GM19240 (cell line): Measurements from ENCODE around the gene EPYC.

Source experiments
- DNase-seq: peaks from one replicate; pipeline ENCODE4 v3.0.0; 2011; ENCODE audit warnings: low spot score; ENCODE audit not compliant: insufficient read length

EPYC gene, protein sequence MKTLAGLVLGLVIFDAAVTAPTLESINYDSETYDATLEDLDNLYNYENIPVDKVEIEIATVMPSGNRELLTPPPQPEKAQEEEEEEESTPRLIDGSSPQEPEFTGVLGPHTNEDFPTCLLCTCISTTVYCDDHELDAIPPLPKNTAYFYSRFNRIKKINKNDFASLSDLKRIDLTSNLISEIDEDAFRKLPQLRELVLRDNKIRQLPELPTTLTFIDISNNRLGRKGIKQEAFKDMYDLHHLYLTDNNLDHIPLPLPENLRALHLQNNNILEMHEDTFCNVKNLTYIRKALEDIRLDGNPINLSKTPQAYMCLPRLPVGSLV

DNA sequence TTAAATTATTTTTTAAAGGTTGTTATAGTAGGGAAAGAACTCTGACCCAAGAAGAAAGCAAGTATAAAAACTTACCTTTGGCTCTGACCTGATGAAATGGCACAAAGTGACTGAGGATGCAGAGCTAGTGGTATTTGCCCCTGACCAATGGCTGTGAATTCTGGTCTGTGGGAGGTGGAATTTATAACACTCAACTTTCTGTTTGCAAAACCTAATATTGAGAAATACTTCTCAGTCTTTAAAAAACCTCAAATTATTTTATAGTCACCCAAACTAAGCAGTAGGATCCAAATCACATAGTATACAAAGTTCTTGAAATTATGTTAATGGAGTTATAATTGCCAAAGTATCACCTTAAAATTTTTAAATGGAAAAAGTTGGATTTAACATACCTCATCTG, at the start of gene EPYC:
Gene EPYC (minus strand): TSS at position 101 of the 400 bp plus-strand sequence. CDS start 2,407 bp downstream, outside the sequence.
- no peak for DNase-seq

DNA sequence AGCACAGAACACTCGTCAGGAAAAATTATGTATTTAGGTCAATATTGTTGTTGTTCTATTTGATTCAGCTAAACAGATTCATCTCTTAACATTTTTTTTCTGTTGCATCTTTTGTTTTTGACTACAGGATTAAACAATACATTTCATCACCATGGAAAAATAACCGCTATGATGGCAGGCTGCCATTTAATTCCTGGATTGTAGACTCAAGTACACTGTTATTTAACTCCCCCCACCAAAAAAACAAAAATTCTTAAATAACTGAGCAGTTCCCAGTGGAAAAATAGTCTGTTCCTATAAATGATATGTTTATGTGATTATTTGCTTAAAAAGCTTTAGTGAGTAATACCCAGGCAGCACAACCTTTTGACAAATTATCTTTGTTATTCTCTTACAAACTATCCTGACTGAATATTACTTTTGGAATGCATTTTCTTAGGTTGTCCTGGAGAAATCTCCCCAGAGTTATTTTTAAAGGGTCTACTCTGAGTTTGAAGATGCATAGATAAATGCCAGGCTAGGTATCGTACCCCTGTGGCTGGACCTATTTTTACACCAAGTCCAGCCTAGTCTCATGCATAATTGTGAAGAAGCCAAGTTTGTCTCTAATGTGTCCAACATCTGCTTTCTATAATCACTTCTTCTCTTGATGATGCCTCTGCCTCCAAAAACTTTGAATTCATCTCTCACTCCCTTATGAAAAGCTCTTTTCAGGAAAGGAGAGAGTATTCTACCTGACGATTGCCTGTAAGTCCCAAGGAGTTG, 49.4 kb upstream of the EPYC start:
- no peak for DNase-seq

DNA sequence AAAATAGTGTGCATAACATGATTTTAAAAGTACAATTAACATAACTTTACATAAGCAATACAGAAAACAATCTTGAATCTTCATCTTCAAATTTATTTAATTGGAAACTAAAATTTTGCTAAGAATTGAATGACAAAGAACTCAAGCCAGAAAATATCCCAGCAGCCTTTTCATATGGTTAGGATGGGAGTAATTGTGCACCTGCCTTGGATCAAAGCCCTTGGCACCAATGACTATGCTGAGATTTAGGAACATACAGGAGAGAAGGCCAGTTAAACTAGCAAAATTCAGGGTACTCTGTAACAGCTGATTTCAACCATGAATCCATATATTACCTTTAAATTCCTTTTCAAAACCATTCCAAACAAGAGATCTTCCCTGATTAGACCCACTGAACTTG, 47.3 kb upstream of the EPYC start:
- DNase-seq: no peak

DNA sequence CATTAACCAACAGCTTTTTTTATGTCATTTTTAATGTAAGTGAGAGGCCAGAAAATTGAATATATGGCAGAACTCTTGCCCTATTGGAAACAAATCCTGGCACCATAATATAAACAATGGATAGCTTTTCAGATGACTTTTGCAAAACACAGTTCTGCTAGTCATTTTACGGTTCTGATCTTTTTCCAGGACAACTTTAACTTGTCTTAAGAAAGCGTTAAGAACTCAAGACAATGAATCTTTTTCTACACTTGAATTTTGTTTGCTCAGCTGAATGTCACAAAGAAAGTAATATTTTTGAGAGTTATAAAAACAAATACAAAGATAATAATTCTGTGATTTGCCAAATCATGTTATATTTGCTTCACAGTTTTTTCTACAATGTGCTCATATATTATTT, 39.8 kb upstream of the EPYC start:
- no peak for DNase-seq

DNA sequence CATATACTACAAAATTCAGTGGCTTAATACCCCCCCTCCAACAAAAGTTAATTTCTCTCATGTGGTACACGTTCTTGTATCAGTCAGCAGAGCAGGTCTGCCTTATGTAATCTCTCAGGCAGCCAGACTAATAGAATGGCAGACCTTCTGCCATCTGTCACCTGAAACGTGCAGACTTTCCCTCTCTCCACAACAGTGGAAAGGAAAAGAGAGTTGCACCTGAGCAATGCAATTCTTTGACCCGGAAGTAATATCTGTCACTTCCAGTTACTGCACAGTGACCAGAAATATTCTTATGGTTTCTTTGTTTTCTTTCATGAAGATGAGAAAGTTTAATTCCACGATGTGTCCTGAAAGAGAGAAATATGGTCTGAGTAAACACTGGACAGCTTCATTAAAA, 38.6 kb upstream of the EPYC start:
- no peak for DNase-seq

DNA sequence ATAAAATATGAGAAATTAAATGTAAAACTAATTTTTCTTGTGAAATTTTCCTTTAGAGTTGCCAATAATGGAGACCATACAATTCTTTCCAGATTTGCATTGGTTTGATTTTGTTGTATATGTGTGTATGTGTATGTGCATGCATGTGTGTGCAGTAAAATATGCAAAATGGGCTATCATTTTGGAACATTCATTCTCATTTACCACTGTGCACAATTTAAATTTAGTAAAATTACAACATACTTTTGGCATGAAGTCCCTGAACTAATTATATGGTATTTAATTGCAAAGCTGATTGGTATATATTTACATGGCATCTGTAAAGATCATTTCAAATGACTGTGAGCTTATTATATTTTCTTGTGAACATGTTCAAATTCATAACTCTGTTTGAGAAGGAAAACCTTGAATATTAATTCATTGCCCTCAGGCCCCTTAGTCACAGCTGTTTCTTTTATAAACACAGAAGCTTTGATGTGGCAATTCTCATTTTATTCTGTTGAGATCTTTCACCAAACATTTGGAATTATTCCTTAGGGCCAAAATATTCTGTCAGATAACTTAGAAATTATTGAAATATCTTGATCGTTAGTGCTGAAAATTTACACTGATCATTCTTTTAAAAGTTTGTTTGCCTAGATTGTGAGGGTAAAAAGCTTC, 35.5 kb upstream of the EPYC start:
- DNase-seq: no peak

DNA sequence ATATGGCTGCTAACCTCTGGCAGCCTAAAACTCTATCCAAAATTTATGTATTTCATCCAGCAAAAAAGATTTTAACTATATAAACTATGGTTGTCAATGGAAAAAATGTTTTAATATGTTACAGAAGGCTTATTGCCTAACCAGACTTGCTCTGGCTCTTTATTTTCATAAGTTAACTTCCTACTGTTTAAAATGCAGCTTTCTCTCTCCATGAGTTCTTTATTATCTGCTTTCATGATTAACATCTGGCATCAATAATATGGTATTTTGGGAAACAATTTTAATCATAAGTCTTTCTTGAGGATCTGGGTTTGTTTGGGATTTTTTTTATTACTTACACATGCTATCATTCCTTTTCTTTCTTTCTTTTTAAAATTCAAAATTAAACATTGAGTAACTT, 32.5 kb upstream of the EPYC start:
- DNase-seq: no peak

DNA sequence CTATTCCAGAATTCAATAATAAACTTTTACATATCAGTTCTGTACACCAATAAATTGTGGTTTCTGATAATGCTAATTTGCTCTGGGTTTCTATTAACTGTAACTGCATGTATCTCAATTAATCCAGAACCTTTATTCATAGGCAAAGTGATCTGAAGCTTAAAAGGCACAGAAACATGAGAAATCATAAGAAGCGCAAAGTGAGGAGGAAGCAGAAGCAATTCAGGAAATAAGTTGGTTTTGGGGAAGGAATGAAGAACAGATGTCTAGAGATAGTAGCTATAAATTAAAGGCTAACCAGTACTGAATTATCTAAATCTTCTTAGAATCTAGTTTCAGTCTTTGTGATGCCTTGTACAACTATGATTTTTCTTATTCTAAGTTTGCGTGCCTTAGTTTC, 28.5 kb upstream of the EPYC start:
- no peak for DNase-seq

DNA sequence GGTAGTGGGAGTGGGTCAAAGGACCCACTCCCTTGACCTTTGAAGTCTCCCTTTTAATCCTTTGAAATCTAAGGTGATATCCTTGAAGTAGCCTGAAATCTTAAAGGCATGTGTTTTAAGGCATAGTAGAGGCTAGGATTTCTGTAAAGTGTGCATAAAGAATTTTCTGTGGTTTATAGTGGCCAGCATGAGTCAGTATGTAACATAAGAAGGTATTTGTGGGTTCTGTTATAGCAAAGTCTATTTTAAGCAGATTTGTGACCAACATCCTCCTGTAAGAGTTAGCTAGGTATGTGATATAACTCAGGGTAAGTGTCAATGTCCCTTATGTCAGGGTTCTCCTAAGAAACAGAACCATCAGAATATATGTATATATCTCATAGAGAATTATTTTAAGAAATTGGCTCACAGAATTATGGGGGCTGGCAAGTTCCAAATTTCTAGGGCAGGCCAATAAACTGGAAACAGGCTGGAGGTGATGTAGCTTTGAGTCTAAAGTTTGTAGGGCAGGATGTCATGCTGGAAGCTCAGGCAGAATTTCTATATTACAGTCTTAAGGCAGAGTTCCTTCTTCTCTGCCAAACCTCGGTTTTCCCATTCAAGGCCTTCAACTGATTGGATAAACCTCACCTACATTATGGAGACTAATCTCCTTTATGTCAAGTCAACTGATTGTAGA, 18.7 kb upstream of the EPYC start:
- DNase-seq: no peak

DNA sequence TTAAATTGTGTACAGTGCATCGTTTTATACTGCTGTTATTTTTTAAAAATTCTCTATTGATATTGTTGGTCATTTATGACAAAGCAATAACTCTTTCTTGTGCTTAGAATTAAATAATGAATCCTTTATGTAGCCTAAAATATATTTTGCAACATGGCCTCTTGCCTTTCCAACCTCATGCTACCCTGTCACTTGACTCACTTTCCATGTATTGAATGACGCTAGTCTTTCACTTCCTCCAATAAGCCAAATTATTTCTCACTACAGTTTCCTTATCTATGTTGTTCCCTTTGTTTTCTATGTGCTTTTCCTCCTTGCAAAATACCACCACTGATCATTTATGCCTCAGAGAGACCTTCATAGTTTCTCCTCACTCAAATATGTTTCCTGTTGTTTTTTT, 16.3 kb upstream of the EPYC start:
- DNase-seq: no peak

DNA sequence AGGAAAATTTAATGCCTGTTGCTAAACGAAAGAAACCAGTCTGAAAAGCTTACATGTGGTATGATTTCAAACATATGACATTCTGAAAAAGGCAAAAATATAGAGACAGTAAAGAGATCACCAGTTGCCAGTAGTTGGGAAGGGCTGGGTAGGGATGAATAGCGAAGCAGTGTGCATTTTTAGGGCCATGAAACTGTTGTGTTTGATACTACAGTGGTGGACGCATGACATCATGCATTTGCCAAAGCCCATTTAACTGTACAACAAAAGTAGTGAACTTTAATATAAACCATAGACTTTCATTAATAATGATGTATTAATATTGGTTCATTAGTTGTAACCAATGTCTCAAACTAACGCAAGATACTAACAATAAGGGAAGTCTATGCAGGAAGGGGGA, 14.7 kb upstream of the EPYC start:
- no peak for DNase-seq

DNA sequence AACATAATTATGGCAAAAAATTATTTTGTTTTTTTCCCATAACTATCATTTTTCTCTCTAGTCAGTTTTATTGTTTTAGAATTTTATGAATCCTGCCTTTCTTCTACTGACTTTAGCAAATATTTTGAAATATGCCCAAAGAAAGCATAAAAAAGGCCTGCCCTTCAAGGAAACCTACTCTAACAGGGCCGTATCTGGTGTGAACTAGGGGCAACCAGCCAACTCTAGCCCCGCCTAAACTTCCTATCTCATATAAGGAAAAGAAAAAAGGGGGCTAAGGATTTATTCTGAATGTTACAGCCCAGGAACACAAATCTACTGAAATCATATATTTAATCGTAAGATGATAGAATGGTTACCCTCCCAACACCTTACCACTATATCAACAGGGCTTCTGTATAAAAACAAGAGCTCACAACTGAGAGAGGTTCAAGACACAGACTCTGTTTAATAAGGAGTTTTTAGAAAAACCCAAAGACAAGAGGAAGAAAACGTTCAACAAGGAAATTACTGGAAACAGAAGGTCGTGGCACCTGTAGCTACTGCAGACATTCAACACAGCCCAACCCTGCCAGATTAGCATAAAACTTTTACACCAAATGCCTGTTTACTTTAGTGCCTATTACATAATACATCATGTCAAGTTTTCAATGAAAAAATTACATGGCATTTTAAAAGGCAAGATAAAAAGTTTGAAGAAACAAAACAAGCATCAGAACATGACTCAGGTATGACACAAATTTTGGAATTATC, 12.9 kb upstream of the EPYC start:
- DNase-seq: no peak

DNA sequence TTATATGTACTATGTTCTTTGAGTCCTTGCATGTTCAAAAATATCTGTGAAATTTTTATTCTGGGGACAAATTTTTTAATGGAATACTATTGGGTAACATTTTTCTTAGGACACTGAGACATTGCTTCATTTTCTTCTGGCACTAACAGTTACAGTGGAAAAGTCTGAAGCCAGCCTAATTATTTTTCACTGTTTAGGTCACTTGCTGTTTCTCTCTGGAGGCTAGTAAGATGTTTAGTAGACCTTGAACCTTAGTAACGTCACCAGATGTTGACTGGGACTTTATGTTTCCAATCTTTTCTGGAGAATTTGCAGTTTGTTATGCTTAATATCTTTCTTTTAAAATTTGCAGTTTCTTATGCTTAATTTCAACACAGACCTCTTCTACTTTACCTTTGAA, 12.3 kb upstream of the EPYC start:
- no peak for DNase-seq

DNA sequence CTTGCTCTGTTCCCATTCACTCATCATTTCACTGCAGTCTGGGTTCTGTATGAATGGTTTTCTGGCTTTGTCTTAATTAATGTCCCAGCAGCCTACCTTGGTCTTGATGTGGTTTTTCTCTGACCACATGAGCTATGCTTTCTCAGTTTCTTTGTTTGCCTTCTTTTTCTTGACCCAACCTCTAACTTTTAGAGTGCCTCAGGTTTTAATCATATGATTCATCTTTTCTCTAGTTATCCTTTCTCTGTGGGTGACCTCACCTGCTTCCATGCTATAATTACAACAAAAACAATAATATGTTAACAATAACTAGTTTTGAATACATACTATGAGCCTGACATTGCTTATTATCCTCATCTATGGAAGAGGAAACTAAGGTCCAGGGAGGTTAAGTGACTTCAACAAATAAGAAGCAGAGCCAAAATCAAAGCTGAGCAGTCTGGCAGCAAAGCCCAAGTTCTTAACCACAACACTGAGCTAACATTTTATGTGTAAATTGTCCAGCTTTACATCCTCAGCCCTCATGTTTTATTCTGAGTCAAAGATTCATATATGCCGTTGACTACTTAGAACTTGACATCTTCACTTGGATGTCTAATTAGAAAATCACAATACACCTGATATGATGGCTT, 4.7 kb upstream of the EPYC start:
- peak; percentile 3 for DNase-seq

DNA sequence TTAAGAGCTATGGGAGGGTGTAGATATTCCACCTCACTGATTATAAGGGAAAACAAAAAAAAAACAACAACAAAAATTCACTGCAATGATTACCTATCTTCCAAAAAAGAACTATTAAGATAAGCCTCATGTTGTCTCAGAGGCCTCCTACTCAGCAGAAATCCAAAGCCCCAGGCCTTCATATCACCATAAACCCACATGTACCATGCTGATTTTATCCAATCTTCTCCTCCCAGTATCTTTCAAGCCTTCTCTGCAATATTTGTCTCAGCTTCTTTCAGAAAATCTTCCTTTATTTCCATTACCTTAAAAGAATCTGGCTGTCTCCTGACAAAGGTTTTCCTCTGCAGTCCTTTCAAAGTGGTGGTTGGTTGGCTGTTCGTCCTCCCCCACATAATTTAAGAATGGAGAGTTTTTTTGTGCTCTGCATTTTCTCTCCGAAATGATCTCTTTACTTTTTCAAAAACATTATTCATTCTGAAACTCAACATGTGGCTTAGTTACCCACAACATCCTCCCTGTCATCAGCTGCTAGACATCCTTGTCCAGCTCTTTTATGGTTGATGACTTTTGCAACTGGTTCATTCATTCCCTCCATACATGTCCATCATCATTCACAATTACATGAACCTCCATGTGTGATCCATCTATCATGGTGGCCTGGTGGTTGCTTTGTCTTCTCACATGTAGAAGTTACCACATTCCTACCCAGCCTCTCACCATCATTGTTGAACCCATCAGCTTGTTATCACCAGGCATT, 2.9 kb upstream of the EPYC start:
- no peak for DNase-seq

DNA sequence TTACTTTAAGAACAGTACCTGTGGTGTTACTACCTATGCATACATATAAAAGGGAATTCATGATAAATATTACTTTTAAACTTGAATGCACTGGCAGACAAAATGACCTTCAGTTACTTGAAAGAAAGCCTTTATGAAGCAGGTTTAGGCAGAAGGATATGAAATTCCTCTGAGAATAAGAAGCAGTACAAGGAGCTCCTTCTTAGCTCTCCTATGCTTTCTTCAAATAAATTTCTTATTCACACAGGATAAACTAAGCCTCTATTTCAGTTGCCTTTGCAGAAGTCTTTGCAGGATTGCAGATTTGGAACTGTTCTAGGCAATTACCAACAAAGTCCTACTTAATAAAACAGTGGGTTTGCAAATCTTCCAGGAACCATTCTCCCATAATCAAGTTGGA, 1.0 kb downstream of the EPYC start:
- DNase-seq: no peak

DNA sequence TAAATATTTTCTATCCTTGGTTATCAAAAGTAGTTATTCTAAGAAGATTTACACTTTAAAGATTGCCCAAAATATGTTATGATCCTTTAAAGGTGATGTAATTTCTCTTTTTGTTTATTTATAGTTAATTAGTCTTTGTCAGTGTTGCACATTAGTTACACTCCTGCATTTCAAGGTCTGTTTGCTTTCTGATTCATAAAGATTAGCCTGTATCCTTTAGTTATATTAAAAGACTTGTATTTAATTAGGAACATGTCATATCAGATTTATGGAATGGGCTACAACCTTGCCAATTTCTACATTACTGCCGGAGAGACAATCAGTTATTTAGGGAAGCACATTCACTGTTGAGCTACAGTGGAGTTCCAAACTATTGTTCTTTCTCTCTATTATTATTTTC, 3.5 kb downstream of the EPYC start:
- DNase-seq: no peak

DNA sequence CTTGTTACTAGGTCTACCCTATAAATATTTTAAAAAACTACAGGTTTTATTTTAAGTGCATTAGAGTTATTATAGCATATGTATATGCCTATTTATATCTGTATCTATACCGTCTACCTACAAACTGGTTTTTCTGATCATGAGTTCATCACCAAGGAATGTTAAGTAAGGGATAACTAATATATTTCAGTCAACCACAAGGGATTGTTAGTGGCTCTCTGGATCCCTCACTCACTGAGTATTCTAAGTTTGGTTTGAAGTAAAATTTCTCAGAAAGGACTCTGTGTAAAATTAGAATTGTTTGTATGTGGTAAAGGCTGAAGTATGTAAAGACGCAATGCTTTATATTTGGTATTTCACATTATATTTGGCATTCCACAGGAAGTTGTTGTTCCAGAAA, 4.8 kb downstream of the EPYC start:
- no peak for DNase-seq

DNA sequence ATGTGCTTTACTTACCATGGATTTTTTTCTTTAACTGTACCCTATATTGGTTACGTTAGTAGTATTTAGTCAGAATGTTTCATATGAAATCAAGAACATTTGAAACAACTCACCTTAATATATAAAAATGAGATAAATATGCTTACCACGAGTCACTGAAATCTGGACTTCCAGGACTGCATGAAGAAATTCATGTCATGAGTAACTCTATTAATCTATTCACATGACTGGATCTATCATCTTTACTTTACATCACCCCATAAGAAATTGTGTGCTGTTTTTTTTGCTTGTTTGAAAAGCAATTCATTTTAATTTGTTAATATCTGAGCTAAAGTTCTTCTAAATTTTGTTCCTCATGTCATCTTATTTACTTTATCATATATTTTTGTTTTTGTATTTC, 5.2 kb downstream of the EPYC start:
- DNase-seq: no peak

DNA sequence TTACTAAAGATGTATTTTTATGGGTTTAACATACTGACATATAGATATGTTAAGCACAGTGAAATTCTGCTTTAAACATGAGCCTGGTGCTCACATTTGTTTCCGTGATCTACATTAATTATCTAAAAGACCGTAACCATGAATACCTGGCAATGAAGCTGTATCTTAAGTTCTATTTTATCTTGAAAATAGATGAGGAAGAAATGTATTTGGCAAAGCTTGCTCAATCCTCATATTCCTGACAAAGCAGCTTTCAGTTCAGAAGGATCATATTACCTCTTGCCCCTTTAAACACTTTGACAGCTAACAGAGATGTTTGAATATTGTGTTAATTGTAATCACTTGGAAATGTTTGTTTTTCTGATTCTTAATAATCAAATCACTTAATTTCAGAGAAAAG, 9.8 kb downstream of the EPYC start:
- DNase-seq: no peak
